ENCODE measurements around the gene SKAP1.

The SKAP1 gene

GRCh38 chr17:48100160-48100559, 329.9 kb downstream of the SKAP1 start:
- DNase-seq (ENCODE audit: insufficient read length, low spot score) (no peak), FAIRE-seq (no peak)
- no peak for TF ChIP-seq POLR2AphosphoS5 (IDR thresholded peaks at IDR 0.05; ENCODE audit: low read depth, low read length)
- TF ChIP-seq PAX5 (IDR thresholded peaks at IDR 0.05; ENCODE audit: insufficient read depth, low read length, severe bottlenecking), result no peak
- TF ChIP-seq SPI1 (IDR thresholded peaks at IDR 0.05; ENCODE audit: low read depth, low read length), result no peak
- no peak for TF ChIP-seq POU2F2 (IDR thresholded peaks at IDR 0.05; ENCODE audit: low read depth, low read length)
- no peak for TF ChIP-seq POLR2A (IDR thresholded peaks at IDR 0.05; ENCODE audit: low read depth, low read length)
- no peak for TF ChIP-seq TAF1 (IDR thresholded peaks at IDR 0.05; ENCODE audit: low read depth, low read length)

DNA sequence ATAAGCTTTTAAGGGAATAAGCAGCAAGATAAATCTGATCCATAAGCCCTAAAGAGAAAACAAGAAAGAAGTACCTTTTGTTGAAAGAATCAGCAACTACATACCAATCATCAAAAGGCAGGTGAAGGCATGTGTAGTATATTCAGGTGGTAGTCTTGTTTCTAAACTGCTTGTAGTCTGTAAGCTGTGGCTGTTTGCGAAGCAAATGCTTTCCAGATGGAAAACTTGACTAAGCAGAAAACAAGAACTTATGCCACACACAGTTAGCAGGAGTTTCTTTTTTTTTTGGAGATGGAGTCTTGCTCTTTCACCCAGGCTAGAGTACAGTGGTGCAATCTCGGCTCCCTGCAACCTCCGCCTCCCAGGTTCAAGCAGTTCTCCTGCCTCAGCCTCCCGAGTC, 334.4 kb downstream of the SKAP1 start:
- FAIRE-seq, result no peak
- no peak for TF ChIP-seq TAF1 (IDR thresholded peaks at IDR 0.05; ENCODE audit: low read depth, low read length)
- TF ChIP-seq POU2F2 (IDR thresholded peaks at IDR 0.05; ENCODE audit: low read depth, low read length), result no peak
- no peak for TF ChIP-seq POLR2AphosphoS5 (IDR thresholded peaks at IDR 0.05; ENCODE audit: low read depth, low read length)
- TF ChIP-seq POLR2A (IDR thresholded peaks at IDR 0.05; ENCODE audit: low read depth, low read length), result no peak
- no peak for DNase-seq (ENCODE audit: insufficient read length, low spot score)

DNA sequence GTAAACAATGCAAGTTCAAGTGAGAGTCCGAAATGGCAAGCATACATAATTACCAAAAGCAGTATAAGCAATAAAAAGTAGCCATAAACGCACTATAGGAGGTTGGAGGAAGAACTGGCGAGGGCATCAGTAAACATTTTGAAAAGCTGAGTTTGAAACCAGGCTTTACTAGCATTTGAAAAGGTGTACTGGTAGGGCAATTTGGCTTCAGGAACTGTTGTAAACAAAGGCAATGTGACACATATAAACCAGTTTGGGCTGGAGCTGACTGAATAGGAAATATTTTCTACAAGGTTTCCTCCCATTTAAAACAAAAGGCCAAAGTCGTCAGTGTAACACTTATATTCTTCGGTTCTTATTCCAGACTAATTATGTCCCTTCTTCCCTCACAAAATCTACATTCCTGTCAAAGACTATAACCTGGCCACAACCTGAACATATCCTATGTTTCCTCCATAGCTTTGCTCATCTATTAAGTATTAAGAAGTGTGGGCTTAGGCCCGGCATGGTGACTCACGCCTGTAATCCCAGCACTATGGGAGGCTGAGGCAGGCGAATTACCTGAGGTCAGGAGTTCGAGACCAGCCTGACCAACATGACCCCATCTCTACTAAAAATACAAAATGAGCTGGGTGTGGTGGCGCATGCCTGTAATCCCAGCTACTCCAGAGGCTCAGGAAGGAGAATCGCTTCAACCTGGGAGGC, 336.5 kb downstream of the SKAP1 start:
- no peak for FAIRE-seq
- TF ChIP-seq TAF1 (IDR thresholded peaks at IDR 0.05; ENCODE audit: low read depth, low read length) (no peak), SPI1 (IDR thresholded peaks at IDR 0.05; ENCODE audit: low read depth, low read length) (no peak), POLR2A (IDR thresholded peaks at IDR 0.05; ENCODE audit: low read depth, low read length) (no peak), PAX5 (IDR thresholded peaks at IDR 0.05; ENCODE audit: insufficient read depth, low read length, severe bottlenecking) (no peak), POLR2AphosphoS5 (IDR thresholded peaks at IDR 0.05; ENCODE audit: low read depth, low read length) (no peak), POU2F2 (IDR thresholded peaks at IDR 0.05; ENCODE audit: low read depth, low read length) (no peak)
- no peak for DNase-seq (ENCODE audit: insufficient read length, low spot score)

GRCh38 chr17:48084932-48085331, 345.1 kb downstream of the SKAP1 start:
- TF ChIP-seq POLR2A (IDR thresholded peaks at IDR 0.05; ENCODE audit: low read depth, low read length) (no peak), POU2F2 (IDR thresholded peaks at IDR 0.05; ENCODE audit: low read depth, low read length) (no peak), TAF1 (IDR thresholded peaks at IDR 0.05; ENCODE audit: low read depth, low read length) (no peak), POLR2AphosphoS5 (IDR thresholded peaks at IDR 0.05; ENCODE audit: low read depth, low read length) (no peak), PAX5 (IDR thresholded peaks at IDR 0.05; ENCODE audit: insufficient read depth, low read length, severe bottlenecking) (no peak), SPI1 (IDR thresholded peaks at IDR 0.05; ENCODE audit: low read depth, low read length) (no peak)
- no peak for DNase-seq (ENCODE audit: insufficient read length, low spot score)
- FAIRE-seq, result no peak
